Fibroblast of mammary gland (primary cell): Measurements from ENCODE around the gene EDEM3.

Experiments
- DNase-seq: peaks from one replicate; pipeline ENCODE4 v3.0.0-alpha.2; 2010; ENCODE audit warnings: low read depth
- H3K4me3 ChIP-seq: 2 replicates; pipeline ENCODE4 v1.5.1; 2011; ENCODE audit warnings: low read depth, mild to moderate bottlenecking, low read length, moderate library complexity; ENCODE audit not compliant: control insufficient read depth
- TF ChIP-seq, protein P1 (sequence below): conservative IDR thresholded peaks from 2 replicates; pipeline ENCODE4 v1.5.1; 2011; ENCODE audit warnings: low read depth, low read length, inconsistent platforms; ENCODE audit not compliant: control insufficient read depth, insufficient read depth

EDEM3 gene

DNA sequence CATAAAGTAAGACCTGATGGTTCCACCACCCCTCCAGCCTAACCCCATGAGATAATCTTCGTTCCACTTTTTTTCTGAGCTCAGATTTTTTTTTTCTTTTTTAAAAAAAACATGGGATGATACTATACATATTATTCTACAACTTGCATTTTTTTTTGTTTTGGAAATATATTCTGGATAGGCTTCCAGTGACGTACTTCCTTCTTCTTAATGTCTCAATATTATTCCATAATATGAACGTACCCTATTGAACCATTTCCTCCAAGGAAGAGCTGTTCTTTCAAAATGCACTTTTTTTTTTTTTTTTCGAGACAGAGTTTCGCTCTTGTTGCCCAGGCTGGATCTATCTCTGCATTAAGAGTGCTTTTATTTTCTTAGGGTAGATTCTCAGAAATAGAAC is 1.5 kb downstream of the EDEM3 start:
- peak overlapping the region; percentile 91 for H3K4me3 ChIP-seq
- no peak for DNase-seq
- TF ChIP-seq, protein P1, sequence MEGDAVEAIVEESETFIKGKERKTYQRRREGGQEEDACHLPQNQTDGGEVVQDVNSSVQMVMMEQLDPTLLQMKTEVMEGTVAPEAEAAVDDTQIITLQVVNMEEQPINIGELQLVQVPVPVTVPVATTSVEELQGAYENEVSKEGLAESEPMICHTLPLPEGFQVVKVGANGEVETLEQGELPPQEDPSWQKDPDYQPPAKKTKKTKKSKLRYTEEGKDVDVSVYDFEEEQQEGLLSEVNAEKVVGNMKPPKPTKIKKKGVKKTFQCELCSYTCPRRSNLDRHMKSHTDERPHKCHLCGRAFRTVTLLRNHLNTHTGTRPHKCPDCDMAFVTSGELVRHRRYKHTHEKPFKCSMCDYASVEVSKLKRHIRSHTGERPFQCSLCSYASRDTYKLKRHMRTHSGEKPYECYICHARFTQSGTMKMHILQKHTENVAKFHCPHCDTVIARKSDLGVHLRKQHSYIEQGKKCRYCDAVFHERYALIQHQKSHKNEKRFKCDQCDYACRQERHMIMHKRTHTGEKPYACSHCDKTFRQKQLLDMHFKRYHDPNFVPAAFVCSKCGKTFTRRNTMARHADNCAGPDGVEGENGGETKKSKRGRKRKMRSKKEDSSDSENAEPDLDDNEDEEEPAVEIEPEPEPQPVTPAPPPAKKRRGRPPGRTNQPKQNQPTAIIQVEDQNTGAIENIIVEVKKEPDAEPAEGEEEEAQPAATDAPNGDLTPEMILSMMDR = no peak

DNA sequence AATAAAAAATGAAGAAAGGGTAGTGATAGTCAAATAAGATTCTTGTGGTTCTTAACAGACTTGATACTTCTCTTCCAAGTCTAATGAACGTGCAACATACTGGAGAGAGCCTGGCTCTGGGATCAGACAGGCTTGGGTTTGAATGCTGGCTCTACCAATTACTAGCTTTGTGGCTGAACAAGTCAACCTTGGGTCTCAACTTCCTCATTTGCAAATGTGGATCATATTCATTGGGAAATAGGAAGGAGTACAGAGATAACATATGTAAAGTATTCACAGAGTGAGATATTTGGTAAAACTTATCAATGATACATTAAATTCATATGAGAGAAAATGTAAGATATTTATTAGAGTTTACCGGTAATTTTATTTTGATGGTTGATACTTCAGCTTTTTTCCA is 2.0 kb downstream of the EDEM3 start:
- TF ChIP-seq, protein P1 = no peak
- DNase-seq = no peak
- H3K4me3 ChIP-seq = no peak overlapping the region

DNA sequence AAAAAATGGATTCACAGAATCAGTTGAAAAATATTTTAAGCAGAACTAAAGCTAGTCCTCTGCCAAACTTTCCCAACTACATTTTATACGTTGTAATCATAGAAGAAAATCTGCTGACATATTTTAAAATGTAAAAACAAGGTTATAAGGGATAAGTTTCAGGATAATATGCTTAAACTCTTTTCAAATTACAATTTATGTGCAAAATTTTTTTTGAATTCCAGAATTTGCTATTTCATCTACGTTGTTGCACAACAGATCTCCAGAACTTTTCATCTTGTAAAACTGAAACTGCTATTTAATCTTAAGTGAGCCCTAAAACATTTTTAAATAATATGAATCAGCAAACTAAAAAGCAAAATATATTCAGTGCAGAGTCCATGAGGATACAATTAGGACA is 5.9 kb downstream of the EDEM3 start:
- no peak for DNase-seq
- TF ChIP-seq, protein P1 = no peak
- no peak overlapping the region for H3K4me3 ChIP-seq

DNA sequence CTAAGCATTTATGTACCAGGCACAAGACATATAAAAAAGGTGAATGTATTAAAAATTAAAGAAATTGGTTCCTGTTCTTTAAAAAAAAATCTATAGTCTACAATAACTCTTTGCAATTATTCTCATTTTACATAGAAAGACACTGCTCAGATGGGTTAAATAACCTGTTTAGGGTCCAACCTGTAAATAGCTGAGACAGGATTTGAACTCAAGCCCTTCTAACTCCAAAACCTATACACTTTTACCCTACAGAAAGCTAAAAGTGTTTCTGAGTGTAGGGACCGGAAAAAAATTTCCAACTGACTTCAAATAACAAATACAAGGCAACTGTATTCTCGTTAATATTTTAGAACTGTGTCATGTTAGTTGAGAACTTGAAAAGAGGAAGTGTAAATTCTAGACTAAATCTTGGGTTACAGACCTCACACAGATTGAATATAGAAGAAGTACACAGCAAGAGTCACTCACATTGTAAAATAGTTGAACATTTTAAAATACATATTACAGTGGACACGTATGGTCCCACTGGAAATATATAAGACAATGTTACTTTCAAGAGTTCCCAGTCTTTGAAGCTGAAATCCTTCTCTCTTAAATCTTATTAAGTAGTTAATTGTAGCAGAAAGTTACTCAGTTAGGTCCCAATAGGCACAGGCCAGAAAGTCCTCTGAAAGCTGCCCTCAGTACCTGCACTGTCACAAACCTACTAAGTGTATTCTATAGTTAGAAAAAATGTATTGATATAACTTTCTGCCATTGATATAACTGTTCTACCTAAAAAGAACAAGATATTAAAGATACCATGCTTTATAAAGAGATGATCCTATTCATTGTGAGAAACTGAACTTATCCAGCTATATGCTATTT is 7.3 kb downstream of the EDEM3 start:
- TF ChIP-seq, protein P1 = no peak
- no peak overlapping the region for H3K4me3 ChIP-seq
- no peak for DNase-seq

DNA sequence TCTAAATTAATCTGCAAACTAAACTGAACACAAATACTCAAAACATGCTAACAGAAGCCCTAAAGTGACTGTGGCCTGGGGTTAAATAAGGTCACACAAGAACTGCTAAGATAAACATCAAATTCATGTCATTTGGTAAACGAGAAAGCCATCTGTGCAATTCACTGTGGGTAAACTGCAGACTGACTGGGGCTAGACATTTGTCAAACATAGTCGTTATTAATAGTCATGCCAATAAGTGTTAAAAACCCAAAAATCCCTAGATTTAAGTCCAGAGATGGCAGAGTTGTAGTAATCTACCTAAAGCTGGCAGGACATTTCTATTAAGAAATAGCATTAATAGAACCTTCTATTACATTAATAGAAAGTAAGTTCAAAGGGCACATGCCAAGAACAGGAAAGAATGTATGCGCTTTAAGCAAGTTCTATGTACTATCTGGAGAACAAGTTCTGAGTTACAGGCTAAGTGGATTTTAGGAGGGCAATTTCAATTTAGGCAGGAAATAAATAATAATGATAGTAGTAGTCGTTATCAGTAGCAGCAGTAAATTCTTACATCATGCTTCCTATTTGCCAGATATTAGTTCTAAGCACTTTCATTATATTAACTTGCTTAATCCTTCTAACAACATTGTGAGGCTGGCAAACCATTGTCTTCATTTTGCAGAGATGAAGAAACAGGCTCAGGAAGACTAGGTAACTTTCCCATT is 8.6 kb downstream of the EDEM3 start:
- no peak overlapping the region for H3K4me3 ChIP-seq
- no peak for DNase-seq
- TF ChIP-seq, protein P1 = no peak

- no peak overlapping the region for H3K4me3 ChIP-seq
- TF ChIP-seq, protein P1 = no peak
- peak; percentile 31 for DNase-seq
Measured at GRCh38 chr1:184745110-184745509, 9.5 kb downstream of the EDEM3 start.
